ENCODE measurements around the gene APOB. TPM values are rescaled to one million over a fixed set of nuclear protein-coding genes. Genes with fewer than 3 reads are reported as not detected.

Gene APOB
- polyA plus RNA-seq, 1 of the 3 experiments (the other 2 are of a cell fraction), result not detected

- TF ChIP-seq EZH2phosphoT487 (IDR thresholded peaks at IDR 0.05; ENCODE audit: borderline replicate concordance, low read depth) (no peak), FOXJ3 (CRISPR knock-in tag; IDR thresholded peaks at IDR 0.05) (no peak), CHD2 (IDR thresholded peaks at IDR 0.05; ENCODE audit: low read length, partially characterized antibody) (no peak), ZBTB33 (IDR thresholded peaks at IDR 0.05; ENCODE audit: borderline replicate concordance, low read depth) (no peak)
- TF ChIP-seq, protein P1, sequence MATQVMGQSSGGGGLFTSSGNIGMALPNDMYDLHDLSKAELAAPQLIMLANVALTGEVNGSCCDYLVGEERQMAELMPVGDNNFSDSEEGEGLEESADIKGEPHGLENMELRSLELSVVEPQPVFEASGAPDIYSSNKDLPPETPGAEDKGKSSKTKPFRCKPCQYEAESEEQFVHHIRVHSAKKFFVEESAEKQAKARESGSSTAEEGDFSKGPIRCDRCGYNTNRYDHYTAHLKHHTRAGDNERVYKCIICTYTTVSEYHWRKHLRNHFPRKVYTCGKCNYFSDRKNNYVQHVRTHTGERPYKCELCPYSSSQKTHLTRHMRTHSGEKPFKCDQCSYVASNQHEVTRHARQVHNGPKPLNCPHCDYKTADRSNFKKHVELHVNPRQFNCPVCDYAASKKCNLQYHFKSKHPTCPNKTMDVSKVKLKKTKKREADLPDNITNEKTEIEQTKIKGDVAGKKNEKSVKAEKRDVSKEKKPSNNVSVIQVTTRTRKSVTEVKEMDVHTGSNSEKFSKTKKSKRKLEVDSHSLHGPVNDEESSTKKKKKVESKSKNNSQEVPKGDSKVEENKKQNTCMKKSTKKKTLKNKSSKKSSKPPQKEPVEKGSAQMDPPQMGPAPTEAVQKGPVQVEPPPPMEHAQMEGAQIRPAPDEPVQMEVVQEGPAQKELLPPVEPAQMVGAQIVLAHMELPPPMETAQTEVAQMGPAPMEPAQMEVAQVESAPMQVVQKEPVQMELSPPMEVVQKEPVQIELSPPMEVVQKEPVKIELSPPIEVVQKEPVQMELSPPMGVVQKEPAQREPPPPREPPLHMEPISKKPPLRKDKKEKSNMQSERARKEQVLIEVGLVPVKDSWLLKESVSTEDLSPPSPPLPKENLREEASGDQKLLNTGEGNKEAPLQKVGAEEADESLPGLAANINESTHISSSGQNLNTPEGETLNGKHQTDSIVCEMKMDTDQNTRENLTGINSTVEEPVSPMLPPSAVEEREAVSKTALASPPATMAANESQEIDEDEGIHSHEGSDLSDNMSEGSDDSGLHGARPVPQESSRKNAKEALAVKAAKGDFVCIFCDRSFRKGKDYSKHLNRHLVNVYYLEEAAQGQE (IDR thresholded peaks at IDR 0.05; ENCODE audit: low read depth, low read length), result no peak
Measured at GRCh38 chr2:21010813-21011439, 32.9 kb downstream of the APOB start (continued).

DNA sequence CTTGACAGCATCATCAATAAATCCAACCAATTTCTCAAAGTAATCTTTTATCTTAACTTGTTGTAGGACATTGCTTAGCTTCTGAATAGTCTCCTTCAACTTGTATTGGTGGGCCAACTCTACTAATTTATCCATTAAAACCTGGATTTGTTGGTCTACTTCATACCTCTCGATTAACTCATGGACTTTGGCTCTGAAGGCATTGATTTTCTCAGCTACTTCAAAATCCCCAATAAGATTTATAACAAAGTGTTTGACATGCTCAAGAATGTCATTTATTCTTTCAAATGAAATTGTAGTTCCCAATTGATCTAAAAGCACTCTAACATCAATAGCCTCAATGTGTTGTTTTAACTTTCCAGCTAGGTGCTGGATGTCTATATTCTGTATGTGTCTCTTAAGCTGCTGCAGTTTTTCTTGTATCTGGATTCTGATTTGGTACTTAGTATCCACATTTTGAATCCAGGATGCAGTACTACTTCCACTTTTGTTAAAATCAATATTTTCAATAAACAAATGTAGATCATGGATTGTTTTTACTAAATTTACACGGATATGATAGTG lies 34.1 kb downstream of the APOB start:
- TF ChIP-seq SMC3 (IDR thresholded peaks at IDR 0.05; ENCODE audit: low read depth, low read length) (no peak), YY1 (IDR thresholded peaks at IDR 0.05; ENCODE audit: low read depth) (no peak), ELF1 (IDR thresholded peaks at IDR 0.05) (no peak), SIN3A (IDR thresholded peaks at IDR 0.05; ENCODE audit: borderline replicate concordance, low read depth, low read length) (no peak), ZBTB33 (IDR thresholded peaks at IDR 0.05; ENCODE audit: borderline replicate concordance, low read depth) (no peak), PBX3 (IDR thresholded peaks at IDR 0.05) (no peak), NRF1 (IDR thresholded peaks at IDR 0.05; ENCODE audit: low read depth, low read length) (no peak), NFIC (IDR thresholded peaks at IDR 0.05; ENCODE audit: borderline replicate concordance) (no peak), EZH2phosphoT487 (IDR thresholded peaks at IDR 0.05; ENCODE audit: borderline replicate concordance, low read depth) (no peak)
- TF ChIP-seq, protein P2, sequence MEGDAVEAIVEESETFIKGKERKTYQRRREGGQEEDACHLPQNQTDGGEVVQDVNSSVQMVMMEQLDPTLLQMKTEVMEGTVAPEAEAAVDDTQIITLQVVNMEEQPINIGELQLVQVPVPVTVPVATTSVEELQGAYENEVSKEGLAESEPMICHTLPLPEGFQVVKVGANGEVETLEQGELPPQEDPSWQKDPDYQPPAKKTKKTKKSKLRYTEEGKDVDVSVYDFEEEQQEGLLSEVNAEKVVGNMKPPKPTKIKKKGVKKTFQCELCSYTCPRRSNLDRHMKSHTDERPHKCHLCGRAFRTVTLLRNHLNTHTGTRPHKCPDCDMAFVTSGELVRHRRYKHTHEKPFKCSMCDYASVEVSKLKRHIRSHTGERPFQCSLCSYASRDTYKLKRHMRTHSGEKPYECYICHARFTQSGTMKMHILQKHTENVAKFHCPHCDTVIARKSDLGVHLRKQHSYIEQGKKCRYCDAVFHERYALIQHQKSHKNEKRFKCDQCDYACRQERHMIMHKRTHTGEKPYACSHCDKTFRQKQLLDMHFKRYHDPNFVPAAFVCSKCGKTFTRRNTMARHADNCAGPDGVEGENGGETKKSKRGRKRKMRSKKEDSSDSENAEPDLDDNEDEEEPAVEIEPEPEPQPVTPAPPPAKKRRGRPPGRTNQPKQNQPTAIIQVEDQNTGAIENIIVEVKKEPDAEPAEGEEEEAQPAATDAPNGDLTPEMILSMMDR (IDR thresholded peaks at IDR 0.05), result no peak

More for the DNA sequence above, 34.1 kb downstream of the APOB start:
- no peak overlapping the region for H2AFZ ChIP-seq (ENCODE audit: low read depth)
- H3K9me2 ChIP-seq, result no peaks in the 10 kb centered on the region
- H3K79me2 ChIP-seq (ENCODE audit: insufficient read depth), result no peaks in the 10 kb centered on the region
- CTCF ChIA-PET, result interaction anchor here (0.9 to 1.6 kb wide), 4 partner anchors 10 to 348 kb away, joined by 3 to 6 read pairs (median 3); no protein-coding TSS in a partner anchor
- WGBS (ENCODE audit: low lambda C conversion rate), result 4% methylated on average over 2 of the region's 2 CpGs
- H3F3A ChIP-seq (replicated peaks; ENCODE audit: insufficient read depth), result no peaks in the 10 kb centered on the region
- no peak overlapping the region for H3K4me3 ChIP-seq (ENCODE audit: low read depth in 2 of 2, low read length in 1 of 2)
- no peak overlapping the region for H3K4me2 ChIP-seq
- no peak overlapping the region for H3K27ac ChIP-seq (ENCODE audit: low read depth in 2 of 2, low read length in 1 of 2)
- no peaks in the 10 kb centered on the region for H4K20me1 ChIP-seq (ENCODE audit: insufficient read depth)
- DNase-seq, result no peak
- no peaks in the 10 kb centered on the region for H3K36me3 ChIP-seq (replicated peaks in 1 of 2; ENCODE audit: control insufficient read depth in 1 of 2, insufficient read depth in 2 of 2, low read length in 1 of 2)
- POLR2A ChIA-PET, result no interaction called here
- peaks cover 0 to 5% of the 10 kb centered on the region in 2 experiments; a peak in 1 of 4 replicates for H3K4me1 ChIP-seq (ENCODE audit: control insufficient read depth in 1 of 2, insufficient read depth in 2 of 2, low read depth in 1 of 2, low read length in 1 of 2)
- H3K9ac ChIP-seq, result no peak overlapping the region
- no peaks in the 10 kb centered on the region for H3K9me3 ChIP-seq
- H3K27me3 ChIP-seq (ENCODE audit: insufficient read depth), result no peaks in the 10 kb centered on the region
